Neutrophil (primary cell): Measurements from ENCODE around the gene OXCT1.

Experiments
- H3K27ac ChIP-seq: fragments of 200-600 bp; sonication (generic); 2 replicates; pipeline ENCODE4 v1.5.1; 2016; ENCODE audit warnings: mild to moderate bottlenecking, moderate library complexity
- H3K27me3 ChIP-seq: fragments of 200-600 bp; sonication (generic); 2 replicates; pipeline ENCODE4 v1.6.0; 2016; ENCODE audit warnings: mild to moderate bottlenecking
- H3K36me3 ChIP-seq: fragments of 200-600 bp; sonication (generic); 2 replicates; pipeline ENCODE4 v1.5.1; 2017
- H3K4me1 ChIP-seq, 2 experiments: fragments of 200-600 bp in 1 of 2; sonication (generic) in 1 of 2; 1 replicate in 1 of 2; 2 replicates in 1 of 2; pipeline versions ENCODE4 v1.5.1 to v1.6.1; 2013 to 2016; ENCODE audit warnings: low read depth in 1 of 2, low read length in 1 of 2, mild to moderate bottlenecking in 1 of 2, moderate library complexity in 1 of 2; ENCODE audit not compliant: control insufficient read depth in 1 of 2, insufficient read depth in 1 of 2
- H3K4me3 ChIP-seq, 2 experiments: fragments of 200-600 bp in 1 of 2; sonication (generic) in 1 of 2; 1 replicate in 1 of 2; 2 replicates in 1 of 2; pipeline ENCODE4 v1.5.1; 2013 to 2016; ENCODE audit warnings: low read depth in 1 of 2, low read length in 1 of 2, mild to moderate bottlenecking in 1 of 2, moderate library complexity in 1 of 2
- H3K9me3 ChIP-seq: fragments of 200-600 bp; sonication (generic); 2 replicates; pipeline ENCODE4 v1.5.1; 2016
- TF ChIP-seq, protein P1 (sequence below): fragments of 200-600 bp; sonication (generic); IDR thresholded peaks from 2 replicates; pipeline ENCODE4 v1.5.1; 2016; ENCODE audit warnings: antibody characterized with exemption

OXCT1 gene

DNA sequence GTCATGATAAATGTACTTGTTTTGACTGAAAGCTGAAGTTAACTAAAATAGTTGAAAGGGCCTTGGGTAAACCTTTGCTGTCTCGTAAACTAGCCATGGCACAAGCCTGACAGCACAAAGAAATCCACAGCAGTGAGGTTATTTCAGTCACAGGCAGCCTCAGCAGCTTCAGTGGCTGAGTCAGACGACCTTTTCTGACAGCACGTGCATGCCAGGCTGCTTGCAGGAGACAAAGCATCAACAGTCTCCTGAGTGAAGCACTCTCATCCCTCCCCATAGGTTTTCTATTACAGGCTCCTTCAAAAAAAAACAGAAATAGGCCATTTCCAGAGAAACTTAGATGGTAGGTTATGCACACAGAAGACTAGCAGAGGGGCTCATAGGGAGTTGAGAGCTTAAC, 34.6 kb downstream of the OXCT1 start:
- H3K27ac ChIP-seq = no peak overlapping the region
- no peaks in the 10 kb centered on the region for H3K36me3 ChIP-seq
- H3K4me3 ChIP-seq = no peak overlapping the region
- no peaks in the 10 kb centered on the region for H3K27me3 ChIP-seq
- TF ChIP-seq, protein P1, sequence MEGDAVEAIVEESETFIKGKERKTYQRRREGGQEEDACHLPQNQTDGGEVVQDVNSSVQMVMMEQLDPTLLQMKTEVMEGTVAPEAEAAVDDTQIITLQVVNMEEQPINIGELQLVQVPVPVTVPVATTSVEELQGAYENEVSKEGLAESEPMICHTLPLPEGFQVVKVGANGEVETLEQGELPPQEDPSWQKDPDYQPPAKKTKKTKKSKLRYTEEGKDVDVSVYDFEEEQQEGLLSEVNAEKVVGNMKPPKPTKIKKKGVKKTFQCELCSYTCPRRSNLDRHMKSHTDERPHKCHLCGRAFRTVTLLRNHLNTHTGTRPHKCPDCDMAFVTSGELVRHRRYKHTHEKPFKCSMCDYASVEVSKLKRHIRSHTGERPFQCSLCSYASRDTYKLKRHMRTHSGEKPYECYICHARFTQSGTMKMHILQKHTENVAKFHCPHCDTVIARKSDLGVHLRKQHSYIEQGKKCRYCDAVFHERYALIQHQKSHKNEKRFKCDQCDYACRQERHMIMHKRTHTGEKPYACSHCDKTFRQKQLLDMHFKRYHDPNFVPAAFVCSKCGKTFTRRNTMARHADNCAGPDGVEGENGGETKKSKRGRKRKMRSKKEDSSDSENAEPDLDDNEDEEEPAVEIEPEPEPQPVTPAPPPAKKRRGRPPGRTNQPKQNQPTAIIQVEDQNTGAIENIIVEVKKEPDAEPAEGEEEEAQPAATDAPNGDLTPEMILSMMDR = no peak
- no peaks in the 10 kb centered on the region for H3K4me1 ChIP-seq
- no peaks in the 10 kb centered on the region for H3K9me3 ChIP-seq

GRCh38 chr5:41834506-41834905, 35.7 kb downstream of the OXCT1 start:
- Histone ChIP-seq H3K4me1 (no peaks in the 10 kb centered on the region), H3K36me3 (no peaks in the 10 kb centered on the region), H3K27me3 (no peaks in the 10 kb centered on the region), H3K27ac (no peak overlapping the region), H3K9me3 (no peaks in the 10 kb centered on the region), H3K4me3 (no peak overlapping the region)
- TF ChIP-seq, protein P1 = no peak

GRCh38 chr5:41832430-41832829, 37.8 kb downstream of the OXCT1 start:
- no peaks in the 10 kb centered on the region for H3K4me1 ChIP-seq
- TF ChIP-seq, protein P1 = no peak
- H3K27ac ChIP-seq = no peak overlapping the region
- H3K27me3 ChIP-seq = no peaks in the 10 kb centered on the region
- H3K4me3 ChIP-seq = no peak overlapping the region
- no peaks in the 10 kb centered on the region for H3K36me3 ChIP-seq
- H3K9me3 ChIP-seq = no peaks in the 10 kb centered on the region

DNA sequence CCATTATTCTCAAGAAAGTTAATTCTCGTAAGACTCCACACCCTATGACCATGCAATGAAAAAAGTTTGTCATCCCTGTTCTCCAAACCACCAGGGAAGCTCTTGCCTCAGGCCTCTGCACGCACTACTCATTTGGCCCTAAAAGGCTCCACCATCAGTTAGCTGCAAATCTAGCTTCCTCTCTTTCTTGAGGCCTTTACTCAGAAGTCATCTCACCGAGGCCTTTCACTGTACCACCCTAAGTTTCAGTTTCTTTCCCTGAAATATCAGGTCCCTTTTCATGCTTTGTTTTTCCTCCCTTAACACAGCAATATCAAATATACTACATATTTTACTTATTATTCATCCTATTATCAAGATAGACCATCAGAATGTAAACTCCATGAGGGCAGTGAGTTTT, 39.1 kb downstream of the OXCT1 start:
- H3K4me3 ChIP-seq = no peak overlapping the region
- no peaks in the 10 kb centered on the region for H3K4me1 ChIP-seq
- TF ChIP-seq, protein P1 = no peak
- no peak overlapping the region for H3K27ac ChIP-seq
- H3K27me3 ChIP-seq = no peaks in the 10 kb centered on the region
- H3K9me3 ChIP-seq = no peaks in the 10 kb centered on the region
- no peaks in the 10 kb centered on the region for H3K36me3 ChIP-seq

GRCh38 chr5:41827792-41828191, 42.4 kb downstream of the OXCT1 start:
- no peaks in the 10 kb centered on the region for H3K9me3 ChIP-seq
- TF ChIP-seq, protein P1 = no peak

GRCh38 chr5:41822036-41822435, 48.2 kb downstream of the OXCT1 start:
- no peak overlapping the region for H3K4me3 ChIP-seq
- H3K27me3 ChIP-seq = no peaks in the 10 kb centered on the region
- H3K36me3 ChIP-seq = no peaks in the 10 kb centered on the region
- no peak overlapping the region for H3K27ac ChIP-seq
- no peaks in the 10 kb centered on the region for H3K9me3 ChIP-seq
- TF ChIP-seq, protein P1 = no peak
- no peaks in the 10 kb centered on the region for H3K4me1 ChIP-seq

More at GRCh38 chr5:41827792-41828191, 42.4 kb downstream of the OXCT1 start:
- Histone ChIP-seq H3K36me3 (no peaks in the 10 kb centered on the region), H3K27me3 (no peaks in the 10 kb centered on the region), H3K27ac (no peak overlapping the region), H3K4me3 (no peak overlapping the region), H3K4me1 (no peaks in the 10 kb centered on the region)
